PC-3 (cell line): ENCODE results near the gene ZYG11A. TPM values are rescaled to one million over a fixed set of nuclear protein-coding genes. Genes with fewer than 3 reads are reported as not detected.
A peak's percentile ranks its signal among the peaks of the same experiment; 100 is the strongest.

Experiments
- ATAC-seq: fragments of 200-7000 bp; cut with Tn5 transposase; 2 replicates; pipeline ENCODE4 v1.9.1; 2020; ENCODE audit warnings: mild to moderate bottlenecking, moderate library complexity
- BruUV-seq: library from RNA; stranded (reverse); fragments of 400-500 nt; replicated peaks from 2 replicates; lab custom pipeline; 2021; lab: Mats Ljungman, UMichigan
- CTCF ChIA-PET: fragments of 300-600 bp; sonication (Branson Sonifier 250); formaldehyde crosslinking; loops from one replicate; lab custom pipeline; 2022; ENCODE audit warnings: antibody characterized with exemption; lab: Charles Lee
- POLR2A ChIA-PET: fragments of 300-600 bp; sonication (Branson Sonifier 250); formaldehyde crosslinking; loops from one replicate; lab custom pipeline; 2022; ENCODE audit warnings: antibody characterized with exemption; ENCODE audit not compliant: unreplicated experiment; lab: Charles Lee
- DNase-seq: peaks from one replicate; pipeline ENCODE4 v3.0.0-alpha.2; 2015
- H2AFZ ChIP-seq: fragments of 300-600 bp; sonication (generic); 2 replicates; pipeline ENCODE4 v1.6.0; 2016; ENCODE audit warnings: antibody characterized with exemption, low read length
- H3F3A ChIP-seq: fragments of 300-600 bp; sonication (generic); one replicate; pipeline ENCODE4 v1.6.0; 2017; ENCODE audit warnings: antibody characterized with exemption, low read length, control low read depth, mild to moderate bottlenecking; ENCODE audit not compliant: unreplicated experiment
- H3K27ac ChIP-seq: fragments of 300-600 bp; sonication (generic); 2 replicates; pipeline ENCODE4 v1.5.1; 2016; ENCODE audit warnings: mild to moderate bottlenecking, low read length
- H3K27me3 ChIP-seq: fragments of 300-600 bp; sonication (generic); 2 replicates; pipeline ENCODE4 v1.6.1; 2016; ENCODE audit warnings: low read length, mixed read lengths
- H3K36me3 ChIP-seq: fragments of 300-600 bp; sonication (generic); 2 replicates; pipeline ENCODE4 v1.6.1; 2016; ENCODE audit warnings: low read depth, mixed run types, low read length, mixed read lengths
- H3K4me1 ChIP-seq: fragments of 300-600 bp; sonication (generic); 2 replicates; pipeline ENCODE4 v1.5.1; 2016; ENCODE audit warnings: low read length; ENCODE audit not compliant: insufficient read depth
- H3K4me2 ChIP-seq: fragments of 300-600 bp; sonication (generic); 2 replicates; pipeline ENCODE4 v1.6.0; 2016; ENCODE audit warnings: low read length
- H3K4me3 ChIP-seq: fragments of 300-600 bp; sonication (generic); 2 replicates; pipeline ENCODE4 v1.5.1; 2016; ENCODE audit warnings: mild to moderate bottlenecking, low read length, mixed read lengths
- H3K79me2 ChIP-seq: fragments of 300-600 bp; sonication (generic); 2 replicates; pipeline ENCODE4 v1.6.1; 2017; ENCODE audit warnings: low read length, mixed read lengths
- H3K9ac ChIP-seq: fragments of 300-600 bp; sonication (generic); 2 replicates; pipeline ENCODE4 v1.6.0; 2016; ENCODE audit warnings: mild to moderate bottlenecking, low read length
- H3K9me2 ChIP-seq: fragments of 300-600 bp; sonication (generic); replicated peaks from 2 replicates; pipeline ENCODE4 v1.6.1; 2016; ENCODE audit warnings: mixed run types, low read length, mixed read lengths
- H3K9me3 ChIP-seq: fragments of 300-600 bp; sonication (generic); 2 replicates; pipeline ENCODE4 v1.6.1; 2016; ENCODE audit warnings: low read length, mixed read lengths
- H4K20me1 ChIP-seq: fragments of 300-600 bp; sonication (generic); 2 replicates; pipeline ENCODE4 v1.6.1; 2016; ENCODE audit warnings: low read length, mixed read lengths
- EZH2 ChIP-seq: fragments of 300-600 bp; sonication (generic); IDR thresholded peaks from one replicate; pipeline ENCODE4 v1.6.1; 2017; ENCODE audit warnings: antibody characterized with exemption, mild to moderate bottlenecking, low read length; ENCODE audit not compliant: unreplicated experiment
- EZH2phosphoT487 ChIP-seq: fragments of 300-600 bp; sonication (generic); IDR thresholded peaks from 2 replicates; pipeline ENCODE4 v1.6.1; 2018; ENCODE audit warnings: mild to moderate bottlenecking, antibody characterized with exemption, low read length, borderline replicate concordance
- intact Hi-C: fragments of 100-400 bp; cut with micrococcal nuclease; formaldehyde crosslinking; loops from 2 replicates; pipeline ENCODE4 v1.9.0; 2023
- total RNA-seq: library from RNA; depleted of rRNA; stranded (reverse); fragments of >200 nt; gene quantifications from 2 replicates; pipeline ENCODE4 v1.2.3, GENCODE V29; 2014
- TF ChIP-seq, protein P1 (sequence below): fragments of 300-600 bp; sonication (generic); conservative IDR thresholded peaks from 2 replicates; pipeline ENCODE4 v1.5.1; 2017; ENCODE audit warnings: antibody characterized with exemption, low read depth, mild to moderate bottlenecking, low read length

Gene ZYG11A
- total RNA-seq, 1 experiment from 2014 or later = 0.47 TPM

DNA sequence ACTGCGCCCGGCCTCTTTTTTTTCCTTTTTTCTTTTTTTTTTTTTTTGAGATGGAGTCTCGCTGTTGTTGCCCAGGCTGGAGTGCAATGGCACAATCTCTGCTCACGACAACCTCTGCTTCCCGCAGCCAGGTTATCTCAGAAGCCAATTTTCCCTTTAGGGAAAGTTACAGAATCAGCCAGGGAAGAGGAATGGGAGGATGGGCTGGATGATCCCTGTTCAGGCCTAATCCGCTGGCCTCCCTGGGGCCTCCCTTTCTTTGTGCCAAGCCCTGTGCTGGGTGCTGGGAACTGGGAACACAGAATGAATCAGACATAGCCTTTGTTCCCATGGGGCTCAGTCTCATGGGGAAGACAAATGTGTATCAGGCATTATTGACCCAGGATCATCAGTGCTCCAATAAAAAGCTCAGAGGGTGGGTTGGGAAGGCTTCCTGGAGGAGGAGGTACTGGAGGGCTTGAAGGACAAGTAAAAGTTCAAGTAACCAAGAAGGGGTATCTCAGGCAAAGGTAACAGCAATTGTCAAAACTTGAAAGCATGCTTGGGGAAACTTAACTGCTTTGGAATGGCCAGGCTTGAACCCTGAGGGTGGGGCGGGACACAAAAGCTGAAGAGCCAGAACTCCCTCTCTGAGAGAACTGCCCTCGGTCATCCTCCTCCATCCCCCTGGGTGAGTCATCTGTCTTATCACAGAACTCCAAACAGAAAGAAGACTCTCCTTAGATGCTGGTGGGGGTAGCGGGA, 64.7 kb downstream of the ZYG11A start:
- H3K4me1 ChIP-seq = peaks cover 4% of the 10 kb centered on the region
- H3K27me3 ChIP-seq = no peaks in the 10 kb centered on the region
- intact Hi-C loops = no loop called here
- H3K9me2 ChIP-seq = no peaks in the 10 kb centered on the region
- no peaks in the 10 kb centered on the region for H4K20me1 ChIP-seq
- H2AFZ ChIP-seq = no peak overlapping the region
- no TSS peak for BruUV-seq
- no peaks in the 10 kb centered on the region for H3K79me2 ChIP-seq
- H3K9ac ChIP-seq = no peak overlapping the region
- no peak overlapping the region for H3K27ac ChIP-seq
- no peaks in the 10 kb centered on the region for H3F3A ChIP-seq
- H3K4me2 ChIP-seq = no peak overlapping the region
- no peak for TF ChIP-seq EZH2phosphoT487
- TF ChIP-seq, protein P1, sequence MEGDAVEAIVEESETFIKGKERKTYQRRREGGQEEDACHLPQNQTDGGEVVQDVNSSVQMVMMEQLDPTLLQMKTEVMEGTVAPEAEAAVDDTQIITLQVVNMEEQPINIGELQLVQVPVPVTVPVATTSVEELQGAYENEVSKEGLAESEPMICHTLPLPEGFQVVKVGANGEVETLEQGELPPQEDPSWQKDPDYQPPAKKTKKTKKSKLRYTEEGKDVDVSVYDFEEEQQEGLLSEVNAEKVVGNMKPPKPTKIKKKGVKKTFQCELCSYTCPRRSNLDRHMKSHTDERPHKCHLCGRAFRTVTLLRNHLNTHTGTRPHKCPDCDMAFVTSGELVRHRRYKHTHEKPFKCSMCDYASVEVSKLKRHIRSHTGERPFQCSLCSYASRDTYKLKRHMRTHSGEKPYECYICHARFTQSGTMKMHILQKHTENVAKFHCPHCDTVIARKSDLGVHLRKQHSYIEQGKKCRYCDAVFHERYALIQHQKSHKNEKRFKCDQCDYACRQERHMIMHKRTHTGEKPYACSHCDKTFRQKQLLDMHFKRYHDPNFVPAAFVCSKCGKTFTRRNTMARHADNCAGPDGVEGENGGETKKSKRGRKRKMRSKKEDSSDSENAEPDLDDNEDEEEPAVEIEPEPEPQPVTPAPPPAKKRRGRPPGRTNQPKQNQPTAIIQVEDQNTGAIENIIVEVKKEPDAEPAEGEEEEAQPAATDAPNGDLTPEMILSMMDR = no peak
- TF ChIP-seq EZH2 = no peak
- POLR2A ChIA-PET = no interaction called here
- H3K9me3 ChIP-seq = no peaks in the 10 kb centered on the region
- ATAC-seq (no peak), DNase-seq (peak; percentile 36)
- no peak overlapping the region for H3K4me3 ChIP-seq
- CTCF ChIA-PET = no interaction called here
- H3K36me3 ChIP-seq = no peaks in the 10 kb centered on the region

DNA sequence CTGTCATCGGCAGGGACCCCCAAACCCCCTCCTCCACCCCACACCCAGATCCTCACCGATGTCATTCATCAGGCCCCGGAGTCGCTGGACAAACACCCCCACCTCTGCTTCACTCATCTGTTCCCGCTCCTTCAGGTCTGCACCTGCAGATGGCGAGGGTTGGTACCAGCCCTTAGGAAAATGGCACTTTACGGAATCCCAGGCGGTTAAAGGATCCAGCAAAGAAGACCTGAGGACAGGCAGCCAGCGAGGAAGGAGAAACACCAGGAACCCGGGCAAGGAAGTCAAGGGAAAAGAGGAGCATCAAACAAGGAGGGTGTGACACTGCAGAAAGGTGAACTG, 65.2 kb downstream of the ZYG11A start:
- H3K4me3 ChIP-seq = no peak overlapping the region

DNA sequence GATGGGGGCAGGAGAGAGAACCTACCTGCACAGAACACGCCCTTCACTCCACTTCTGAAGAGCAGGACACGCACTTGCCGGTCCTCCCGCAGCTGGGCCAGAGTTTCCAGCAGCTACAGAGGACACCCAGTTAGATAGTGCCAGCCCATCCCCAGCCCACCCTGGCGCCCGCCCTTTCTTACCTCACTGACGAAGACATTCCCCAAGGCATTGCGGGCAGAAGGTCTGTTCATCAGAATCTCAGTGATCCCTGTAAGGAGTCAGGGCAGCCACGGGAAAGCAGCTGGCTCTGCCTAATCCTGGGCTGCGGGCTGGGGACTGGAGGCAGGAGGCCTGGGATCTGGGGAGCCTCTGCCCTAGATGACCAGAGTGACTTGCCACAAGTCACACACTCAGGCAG, 69.0 kb downstream of the ZYG11A start:
- ATAC-seq = no peak
- ChIA-PET CTCF (no interaction called here), POLR2A (no interaction called here)

More for the DNA sequence above, 65.2 kb downstream of the ZYG11A start:
- no peak overlapping the region for H3K4me2 ChIP-seq
- H3K36me3 ChIP-seq = no peaks in the 10 kb centered on the region
- intact Hi-C loops = no loop called here
- ATAC-seq (no peak), DNase-seq (no peak)
- no peak overlapping the region for H2AFZ ChIP-seq
- POLR2A ChIA-PET = no interaction called here
- peaks cover 4% of the 10 kb centered on the region for H3K4me1 ChIP-seq
- no peak overlapping the region for H3K27ac ChIP-seq
- no peaks in the 10 kb centered on the region for H3K27me3 ChIP-seq
- no peaks in the 10 kb centered on the region for H3F3A ChIP-seq
- no peak overlapping the region for H3K9ac ChIP-seq
- BruUV-seq = no TSS peak
- H4K20me1 ChIP-seq = no peaks in the 10 kb centered on the region
- no peaks in the 10 kb centered on the region for H3K9me2 ChIP-seq
- TF ChIP-seq EZH2 = no peak
- no peak for TF ChIP-seq EZH2phosphoT487
- TF ChIP-seq, protein P1 = no peak
- no peaks in the 10 kb centered on the region for H3K9me3 ChIP-seq
- CTCF ChIA-PET = no interaction called here
- no peaks in the 10 kb centered on the region for H3K79me2 ChIP-seq

More for the DNA sequence above, 69.0 kb downstream of the ZYG11A start:
- H3F3A ChIP-seq = no peaks in the 10 kb centered on the region
- H3K27me3 ChIP-seq = no peaks in the 10 kb centered on the region
- DNase-seq = no peak
- H3K4me3 ChIP-seq = no peak overlapping the region
- peaks cover 4% of the 10 kb centered on the region for H3K4me1 ChIP-seq
- H3K4me2 ChIP-seq = no peak overlapping the region
- no peaks in the 10 kb centered on the region for H4K20me1 ChIP-seq
- no peaks in the 10 kb centered on the region for H3K36me3 ChIP-seq
- no peak for TF ChIP-seq EZH2
- TF ChIP-seq EZH2phosphoT487 = no peak
- TF ChIP-seq, protein P1 = no peak
- peaks cover 7% of the 10 kb centered on the region for H3K79me2 ChIP-seq
- H3K27ac ChIP-seq = no peak overlapping the region
- H2AFZ ChIP-seq = no peak overlapping the region
- no TSS peak for BruUV-seq
- no peak overlapping the region for H3K9ac ChIP-seq
- intact Hi-C loops = no loop called here
- no peaks in the 10 kb centered on the region for H3K9me3 ChIP-seq
- no peaks in the 10 kb centered on the region for H3K9me2 ChIP-seq
